GM12892 (cell line): ENCODE results near the gene PARVB.

Experiments used
- DNase-seq: peaks from one replicate; pipeline ENCODE4 v3.0.0; 2011; ENCODE audit not compliant: insufficient read length
- FAIRE-seq: peaks from 2 replicates; lab custom pipeline; 2011; peaks lifted over from hg19 to GRCh38; lab: Jason Lieb, UNC
- POLR2A ChIP-seq: IDR thresholded peaks from 2 replicates; pipeline ENCODE4 v1.6.1; 2011; ENCODE audit warnings: low read depth, low read length, control low read depth
- POLR2AphosphoS5 ChIP-seq: IDR thresholded peaks from 2 replicates; pipeline ENCODE4 v1.6.1; 2011; ENCODE audit warnings: low read depth, low read length, control low read depth
- TAF1 ChIP-seq: IDR thresholded peaks from 2 replicates; pipeline ENCODE4 v1.6.1; 2011; ENCODE audit warnings: low read depth, mild to moderate bottlenecking, control low read depth, low read length, borderline replicate concordance

The PARVB gene

DNA sequence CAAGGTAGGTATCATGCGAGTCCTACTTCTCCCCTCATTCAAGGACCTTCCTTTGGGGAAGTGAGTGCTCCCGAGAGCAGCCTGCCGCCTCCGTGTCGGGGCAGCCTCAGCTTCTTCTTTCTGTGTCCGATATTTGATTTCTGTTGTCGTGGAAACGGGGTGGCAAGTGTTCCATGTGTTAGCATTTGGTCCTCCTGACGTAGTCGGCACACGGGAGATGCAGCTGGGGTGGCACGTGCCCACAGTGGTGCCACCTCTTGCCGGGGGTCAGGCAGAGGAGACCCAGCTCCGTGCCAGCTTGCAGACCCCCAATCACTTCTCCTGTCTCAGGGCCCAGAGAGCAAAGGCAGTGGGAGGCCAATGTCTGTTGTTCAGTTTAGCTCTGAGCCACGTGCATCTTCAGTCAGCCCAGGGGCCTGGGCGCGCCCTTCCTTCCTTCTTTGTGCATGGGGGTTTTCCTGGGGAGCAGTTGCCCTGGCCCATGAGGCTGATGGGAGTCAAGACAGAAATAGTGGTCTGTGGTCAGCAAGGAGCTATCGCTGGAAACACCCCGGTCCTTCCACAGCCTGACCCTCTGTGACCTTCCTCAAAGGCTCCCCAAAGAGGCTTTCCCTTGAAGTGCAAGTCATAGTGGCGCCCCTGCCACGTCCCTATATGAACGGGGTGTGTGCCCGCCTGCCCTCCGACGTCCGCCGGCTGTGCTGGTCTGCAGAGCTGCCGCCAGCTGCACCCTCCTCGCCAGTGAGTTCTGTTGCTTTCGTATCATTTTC is 44.5 kb downstream of the PARVB start:
- peak; percentile 95 for FAIRE-seq
- TF ChIP-seq TAF1 (no peak), POLR2AphosphoS5 (0 out of 2 replicates have a peak, but pooled peaks have one; percentile 33)
- DNase-seq = peak; percentile 48

DNA sequence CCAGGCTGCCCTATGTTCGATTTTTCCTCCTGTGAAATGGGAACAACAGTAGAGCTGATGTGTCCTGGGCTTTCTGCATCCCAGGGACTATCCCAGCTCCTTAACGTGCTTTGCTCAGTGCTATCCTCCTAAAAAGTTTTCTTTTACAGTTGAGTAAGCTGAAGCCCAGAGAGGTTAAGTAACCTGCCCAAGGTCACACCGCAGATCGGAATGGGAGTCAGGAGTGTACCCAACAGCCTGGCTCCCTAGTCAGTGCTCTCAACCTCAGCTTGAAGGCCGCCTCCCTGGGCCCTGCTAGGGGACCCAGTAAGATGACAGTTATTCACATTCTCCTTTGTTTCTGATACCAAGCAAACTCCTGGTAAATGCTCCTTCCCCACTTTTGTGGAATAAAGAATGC is 45.9 kb downstream of the PARVB start:
- TF ChIP-seq POLR2A (no peak), TAF1 (no peak), POLR2AphosphoS5 (no peak)
- FAIRE-seq (no peak), DNase-seq (no peak)

DNA sequence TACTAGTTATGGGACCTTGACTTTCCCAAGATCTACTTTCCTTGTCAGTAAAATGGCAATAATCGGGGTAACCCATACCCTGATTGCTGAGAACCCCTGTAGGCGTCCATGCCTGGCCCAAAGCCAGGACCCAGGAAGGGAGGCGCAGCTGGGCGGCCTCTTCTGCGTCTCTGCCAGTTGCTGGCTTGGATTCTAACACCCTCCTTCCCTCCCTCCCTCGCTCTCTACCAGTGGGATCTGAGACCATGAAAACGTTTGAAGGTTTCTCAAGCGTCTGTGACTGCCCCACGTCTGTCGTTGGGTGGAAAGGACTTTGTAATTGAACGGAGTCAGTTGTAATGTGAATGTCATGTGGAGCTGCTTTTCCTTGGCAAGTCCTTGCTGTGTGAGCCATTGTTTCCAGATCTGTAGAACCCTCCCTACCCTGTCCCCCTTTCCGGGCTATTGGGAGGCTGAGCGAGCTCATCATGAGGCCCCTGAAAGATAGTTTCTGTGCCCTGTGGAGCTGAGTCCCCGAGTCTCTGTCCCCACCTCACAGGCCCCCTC is 47.8 kb downstream of the PARVB start:
- DNase-seq = no peak
- FAIRE-seq = no peak
- TF ChIP-seq POLR2A (no peak), TAF1 (no peak), POLR2AphosphoS5 (no peak)

DNA sequence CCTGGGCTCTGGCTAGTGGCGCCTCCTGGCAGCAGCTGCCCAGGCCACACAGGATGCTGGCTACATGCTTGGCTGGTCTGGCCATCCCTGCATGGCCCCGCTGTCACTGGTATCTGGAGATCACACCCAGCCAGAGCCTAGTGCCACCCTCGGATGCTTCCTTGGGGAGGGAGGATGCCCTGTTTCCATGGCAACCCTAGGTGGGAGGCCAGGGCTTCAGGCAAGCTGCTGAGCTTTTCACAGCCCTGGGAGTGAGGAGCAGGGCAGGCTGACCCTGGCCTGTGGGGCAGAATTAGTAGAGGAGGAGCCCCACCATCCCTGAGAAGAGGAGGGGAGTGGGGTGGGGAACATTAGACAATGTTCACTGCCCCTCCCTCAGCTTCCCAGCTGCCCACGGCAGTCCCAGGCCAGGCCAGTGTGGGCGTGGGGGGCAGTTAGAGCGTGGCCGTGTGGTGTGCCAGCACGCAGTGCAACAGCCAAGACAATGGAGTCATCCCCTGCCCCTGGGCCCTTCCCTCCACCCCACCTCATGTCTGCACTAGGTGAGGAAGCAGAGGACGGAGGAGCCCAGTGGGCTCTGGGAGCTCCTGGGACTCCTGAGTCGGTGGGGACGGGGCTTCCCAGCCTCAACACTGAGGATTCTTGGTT is 50.4 kb downstream of the PARVB start:
- DNase-seq = no peak
- no peak for TF ChIP-seq POLR2AphosphoS5
- TF ChIP-seq POLR2A = no peak
- TF ChIP-seq TAF1 = no peak
- no peak for FAIRE-seq

DNA sequence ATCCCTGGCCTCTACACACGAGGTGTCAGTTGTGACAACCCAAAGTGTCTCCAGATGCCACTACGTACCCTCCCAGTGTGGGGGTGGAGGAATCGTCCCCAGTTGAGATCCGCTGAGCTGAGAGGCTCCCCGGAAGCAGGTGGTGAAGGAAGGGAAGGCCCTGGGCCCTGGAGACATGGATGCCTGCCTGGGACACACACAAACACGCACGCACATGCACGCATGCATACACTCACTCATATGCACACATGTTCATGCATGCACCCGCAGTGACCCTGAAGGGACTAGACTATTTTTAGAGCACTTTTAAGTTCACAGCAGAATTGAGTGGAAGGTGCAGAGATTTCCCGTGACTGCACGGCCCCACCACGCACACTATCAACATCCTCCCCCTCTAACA is 50.9 kb downstream of the PARVB start:
- FAIRE-seq (no peak), DNase-seq (no peak)
- TF ChIP-seq POLR2AphosphoS5 = no peak
- no peak for TF ChIP-seq TAF1
- TF ChIP-seq POLR2A = no peak

DNA sequence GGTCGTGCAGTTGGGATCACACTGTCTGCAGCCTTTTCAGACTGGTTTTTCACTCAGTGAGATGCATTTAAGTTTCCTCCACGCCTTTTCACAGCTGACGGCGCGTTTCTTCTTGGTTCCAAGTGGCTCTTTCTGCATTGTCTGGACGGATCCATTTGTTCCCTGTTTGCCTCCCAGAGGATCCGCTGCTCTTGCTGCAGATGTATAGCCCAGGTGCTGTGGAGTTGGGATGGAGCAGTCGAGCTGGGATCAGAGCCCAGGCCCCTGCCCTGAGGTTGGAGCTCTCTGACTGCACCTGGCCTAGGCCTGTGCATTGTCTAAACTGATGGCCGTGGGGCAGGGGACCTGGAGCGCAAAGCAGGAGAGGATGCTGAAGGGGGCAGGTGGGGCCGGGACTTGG is 51.6 kb downstream of the PARVB start:
- no peak for FAIRE-seq
- TF ChIP-seq POLR2AphosphoS5 (no peak), TAF1 (no peak), POLR2A (no peak)

DNA sequence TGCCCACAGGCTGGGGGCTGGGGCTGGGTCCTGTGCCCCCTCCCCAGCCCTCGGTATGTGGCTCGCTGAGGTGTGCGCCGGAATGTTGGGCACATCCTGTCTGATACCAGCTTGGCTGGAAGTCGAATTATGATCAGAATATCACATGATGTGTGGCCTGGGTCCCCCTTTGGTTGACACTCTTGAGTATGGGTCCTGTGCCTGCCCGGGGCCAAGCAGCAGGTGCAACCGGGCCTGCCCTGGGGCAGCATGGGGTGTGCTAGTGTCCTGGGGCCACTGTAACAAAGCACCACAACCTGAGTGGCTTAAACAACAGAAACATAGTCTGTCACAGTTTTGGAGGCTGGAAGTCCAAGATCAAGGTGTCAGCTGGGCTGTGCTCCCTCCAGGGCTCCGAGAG is 52.7 kb downstream of the PARVB start:
- FAIRE-seq (no peak), DNase-seq (no peak)
- TF ChIP-seq POLR2A (no peak), TAF1 (no peak), POLR2AphosphoS5 (no peak)

More for the DNA sequence above, 51.6 kb downstream of the PARVB start:
- DNase-seq = no peak

DNA sequence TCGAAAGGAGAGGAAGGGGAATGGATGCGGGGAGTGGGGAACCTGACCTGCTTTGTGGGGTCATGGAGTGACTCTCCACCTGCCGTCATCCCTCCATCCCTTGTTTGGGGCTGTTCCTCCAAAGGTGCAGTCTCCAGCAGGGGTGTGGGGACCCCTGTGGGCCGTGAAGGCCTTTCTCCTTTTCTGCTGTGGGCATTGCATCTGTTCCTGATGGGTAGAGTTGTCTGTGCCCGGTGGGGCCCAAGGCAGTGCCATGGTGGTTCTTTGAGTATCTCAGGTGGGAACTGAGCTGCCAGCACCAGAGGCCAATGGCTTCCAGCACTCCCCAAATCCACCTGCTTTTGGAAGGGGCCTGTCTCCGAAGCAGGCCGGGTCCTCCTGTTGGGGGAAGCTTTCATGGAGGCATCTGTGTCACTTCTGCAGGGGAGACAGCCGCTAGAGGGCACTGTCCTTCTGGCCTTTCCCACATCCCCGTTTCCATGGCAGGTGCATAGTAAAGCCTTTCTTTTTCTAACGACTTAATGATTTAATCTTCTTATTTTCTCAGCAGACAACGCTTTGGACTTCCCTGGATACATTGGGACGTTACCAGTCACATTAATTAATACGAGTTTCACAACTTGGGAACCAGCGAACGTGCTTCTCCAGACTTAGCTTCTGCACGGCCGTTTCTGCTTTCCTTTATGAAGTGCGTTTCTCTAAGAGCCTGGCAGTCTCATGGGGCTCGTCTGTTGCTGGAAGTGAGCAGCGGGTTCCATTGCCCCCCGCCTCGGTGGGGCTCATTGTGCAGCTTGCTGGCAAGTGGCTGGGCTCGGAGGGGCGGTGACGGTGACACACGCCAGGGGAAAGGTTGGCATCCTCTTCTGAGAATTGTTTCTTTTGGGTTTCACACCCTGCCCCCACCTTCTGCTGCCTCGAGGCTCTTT is 57.1 kb downstream of the PARVB start:
- DNase-seq (peak; percentile 78), FAIRE-seq (peak; percentile 38)
- TF ChIP-seq POLR2A = no peak
- no peak for TF ChIP-seq POLR2AphosphoS5
- no peak for TF ChIP-seq TAF1

DNA sequence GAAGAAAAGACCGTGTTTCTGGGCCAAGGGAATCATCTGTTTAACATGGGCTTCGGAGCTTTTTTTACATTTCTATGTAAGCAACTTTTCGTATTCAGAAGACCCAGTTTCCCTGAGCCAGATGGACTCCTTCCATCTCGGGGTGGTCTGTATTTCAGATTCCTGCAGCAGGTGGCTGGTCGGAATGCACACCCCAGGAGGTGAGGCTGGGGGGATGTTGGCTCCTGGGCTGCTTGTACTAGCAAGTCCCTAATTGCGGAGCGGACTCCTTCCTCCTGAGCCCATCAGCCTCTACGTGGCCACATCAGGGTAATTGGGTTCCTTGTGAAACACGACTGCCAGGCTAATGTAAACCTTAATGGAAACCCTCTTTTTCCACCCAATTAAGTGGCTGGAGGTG is 58.7 kb downstream of the PARVB start:
- no peak for DNase-seq
- no peak for FAIRE-seq
- TF ChIP-seq POLR2AphosphoS5 (no peak), TAF1 (no peak), POLR2A (no peak)

DNA sequence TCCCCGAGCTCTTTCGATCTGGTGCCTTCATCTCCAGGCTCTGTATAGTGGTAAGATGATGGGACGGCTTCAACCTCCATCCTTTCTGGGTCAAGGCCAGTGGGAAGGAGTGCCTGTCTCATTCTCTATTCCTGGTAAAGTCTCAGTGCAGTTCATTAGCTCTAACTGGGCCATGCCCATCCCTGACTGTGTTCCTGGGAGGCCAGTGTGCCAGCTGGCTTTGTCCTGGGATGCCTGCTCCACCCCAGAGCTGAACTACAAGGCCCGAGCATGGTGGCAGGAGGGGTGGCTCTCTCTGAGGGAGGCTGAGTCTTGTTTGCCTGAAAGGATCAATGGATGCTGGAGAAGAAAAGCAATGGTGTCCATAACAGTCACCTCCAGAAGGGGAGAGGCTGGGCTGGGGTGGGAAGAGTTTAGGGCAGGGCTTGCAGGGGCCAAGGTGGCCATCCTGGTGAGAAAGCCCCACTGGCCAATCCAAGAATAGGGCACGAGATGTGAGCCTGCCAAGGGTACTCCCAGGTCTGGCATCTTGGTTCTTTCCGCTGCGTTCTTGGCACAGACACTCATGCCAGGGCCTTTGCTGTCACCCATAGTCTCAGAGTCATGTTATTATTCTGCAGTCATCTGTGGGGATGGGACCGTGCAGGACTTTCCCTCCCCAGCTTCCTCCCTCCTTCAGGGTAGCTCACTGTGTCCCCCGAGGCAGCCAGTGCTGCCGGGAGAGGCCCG is 60.1 kb downstream of the PARVB start:
- no peak for TF ChIP-seq POLR2A
- no peak for TF ChIP-seq POLR2AphosphoS5
- TF ChIP-seq TAF1 = no peak
- FAIRE-seq (no peak), DNase-seq (no peak)
